Muscle of arm (tissue), 12 donors: Measurements from ENCODE around the gene SYT14. TPM values are rescaled to one million over a fixed set of nuclear protein-coding genes. Genes with fewer than 3 reads are reported as not detected.
"Not testable (repeated sequence)": the region's sequence is repeated elsewhere in the genome, so short reads cannot be mapped to it uniquely, and the experiment has no call there.

Experiments used
- DNase-seq: peaks from one replicate; pipeline ENCODE4 v3.0.0-alpha.2; 2013
- polyA plus RNA-seq, 12 donors: library from polyadenylated mRNA; unstranded; fragments of 120-200 nt; gene quantifications; one replicate each; pipeline ENCODE4 v1.2.1, GENCODE V29; 2013; ENCODE audit not compliant: insufficient read length in 12 of 12

The SYT14 gene
- polyA plus RNA-seq, 12 donors = 1.0 to 6.1 (median 1.6) TPM; not detected in 1

DNA sequence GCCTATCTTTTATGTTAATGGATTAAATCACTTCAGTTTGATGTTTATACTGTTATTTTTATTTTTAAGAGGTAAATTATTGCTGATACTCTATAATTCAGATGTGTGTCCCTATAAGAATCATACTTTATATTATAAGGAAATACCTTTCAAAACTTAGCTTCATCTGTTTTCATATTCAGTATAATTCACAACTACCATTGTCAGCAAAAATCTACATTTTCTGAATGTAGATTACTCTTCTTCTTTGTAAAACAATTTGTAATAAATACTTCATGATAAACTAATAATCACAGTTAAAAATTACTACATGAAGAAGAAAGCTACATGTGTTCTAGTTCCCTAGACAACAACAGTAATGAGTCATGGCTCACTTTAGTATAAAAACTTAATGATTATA, 179.2 kb downstream of the SYT14 start:
- DNase-seq = no peak

DNA sequence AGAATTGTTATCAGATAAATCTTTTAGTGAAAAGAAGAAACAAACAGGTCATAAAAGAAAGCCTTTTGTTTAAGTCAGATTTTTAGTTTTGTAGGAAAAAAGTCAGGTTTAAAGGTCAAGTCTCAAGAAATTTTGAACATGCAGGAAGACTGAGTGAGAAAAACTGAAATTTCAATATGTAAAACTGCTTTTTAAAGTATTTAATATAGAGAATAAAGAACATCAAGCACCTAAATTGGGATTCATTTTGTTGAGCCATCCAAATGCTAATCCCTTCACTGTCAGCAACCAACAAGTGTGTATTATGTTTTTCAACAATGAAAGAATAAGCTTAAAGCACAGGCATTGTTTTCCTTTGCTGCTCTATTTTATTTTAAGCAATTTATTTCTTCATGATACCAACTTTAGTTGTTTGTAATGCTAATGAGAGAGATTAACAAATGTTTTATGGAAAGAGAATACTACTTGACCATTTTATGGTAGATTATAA, 179.7 kb downstream of the SYT14 start:
- no peak for DNase-seq

DNA sequence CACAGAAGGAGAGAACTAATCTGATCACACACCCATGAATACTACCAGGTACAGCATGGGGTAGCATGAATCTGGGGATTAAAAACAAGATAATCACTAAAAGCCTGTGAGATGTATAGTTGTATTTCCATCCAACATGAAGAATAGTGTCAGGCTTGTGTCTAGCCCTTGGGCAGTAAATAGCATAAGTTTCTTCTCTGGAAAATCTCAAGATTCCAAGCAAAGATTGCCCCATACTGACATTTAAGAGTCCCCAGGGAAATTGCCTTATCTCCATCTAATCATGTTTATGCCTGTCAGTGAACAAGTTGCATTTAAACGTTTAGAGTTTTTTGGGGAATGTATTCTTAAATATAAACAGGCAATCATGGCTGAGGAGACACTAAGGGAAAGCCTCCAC, 185.4 kb downstream of the SYT14 start:
- DNase-seq = no peak

DNA sequence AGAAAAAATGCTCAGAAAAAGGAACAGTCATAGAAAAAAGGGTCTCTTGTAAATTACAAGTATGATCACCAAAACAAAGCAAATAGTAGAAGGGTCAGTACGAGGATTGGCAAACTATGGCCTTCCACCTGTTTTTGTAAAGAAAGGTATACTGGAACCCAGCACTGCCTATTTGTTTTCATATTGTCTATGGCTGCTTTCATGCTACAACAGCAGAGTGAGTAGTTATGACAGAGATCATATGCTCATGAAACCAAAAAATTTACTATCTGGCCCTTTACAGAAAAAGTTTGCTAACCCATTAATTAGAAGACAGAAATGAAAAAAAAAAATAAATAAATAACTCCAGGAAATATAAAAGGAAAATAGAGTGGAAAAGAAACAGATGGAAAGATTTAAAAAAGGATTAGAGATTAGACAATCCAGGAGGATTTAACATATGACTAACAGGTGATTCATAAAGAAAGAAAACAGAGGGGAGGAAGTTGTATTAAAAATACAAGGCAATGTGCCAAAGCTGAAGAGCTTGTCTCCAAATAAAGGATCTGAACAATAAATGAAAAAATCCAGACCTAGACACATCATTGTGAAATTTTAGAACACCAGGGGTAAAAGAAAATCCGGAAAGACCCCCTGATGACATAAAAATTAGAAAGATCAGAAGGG, 186.0 kb downstream of the SYT14 start:
- no peak for DNase-seq

- DNase-seq = no peak
Measured at GRCh38 chr1:210124736-210125135, 186.7 kb downstream of the SYT14 start.

- no peak for DNase-seq
Measured at GRCh38 chr1:210125143-210125542, 187.1 kb downstream of the SYT14 start.

DNA sequence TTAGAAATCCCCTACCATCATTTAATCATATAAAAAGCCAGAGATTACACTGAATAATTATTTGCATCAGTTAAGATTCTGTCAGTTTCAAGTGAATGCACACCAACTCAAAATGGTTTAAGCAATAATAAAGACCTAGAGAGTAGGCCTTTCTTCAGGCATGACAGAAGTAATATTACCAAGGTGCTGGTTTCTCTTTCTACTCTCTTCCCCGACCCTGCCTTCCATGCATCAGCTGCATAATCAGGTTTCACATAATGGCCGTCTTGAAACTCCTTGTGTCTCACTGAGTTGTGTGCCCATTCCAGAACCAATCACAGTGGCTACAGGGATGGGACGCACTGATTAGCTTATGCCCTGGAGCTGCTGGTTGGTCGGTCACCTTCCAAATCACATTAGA, 191.1 kb downstream of the SYT14 start:
- no peak for DNase-seq

- no peak for DNase-seq
Measured at GRCh38 chr1:210129759-210130158, 191.7 kb downstream of the SYT14 start.

DNA sequence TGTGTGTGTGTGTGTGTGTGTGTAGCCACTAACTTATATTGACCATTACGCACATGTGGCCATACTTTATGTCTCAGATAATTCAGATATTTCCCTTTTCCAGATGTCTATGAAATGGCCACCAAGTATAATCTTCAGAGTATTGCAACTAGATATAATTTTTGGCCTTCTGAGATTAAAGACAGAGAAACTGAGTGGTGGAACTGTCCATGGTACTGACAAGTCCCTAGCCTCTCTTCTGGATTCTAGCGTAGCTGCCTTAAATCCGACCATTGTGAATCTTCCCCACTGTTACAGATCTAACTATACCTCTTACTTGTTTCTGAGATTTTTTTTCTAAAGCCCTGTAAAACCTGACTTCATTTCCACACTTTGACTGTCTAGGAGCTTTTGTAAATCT, 194.6 kb downstream of the SYT14 start:
- DNase-seq = peak; percentile 44

- peak; percentile 65 for DNase-seq
Measured at GRCh38 chr1:210143465-210144062, 205.5 kb downstream of the SYT14 start.

GRCh38 chr1:210144736-210145135, 206.7 kb downstream of the SYT14 start:
- no peak for DNase-seq

DNA sequence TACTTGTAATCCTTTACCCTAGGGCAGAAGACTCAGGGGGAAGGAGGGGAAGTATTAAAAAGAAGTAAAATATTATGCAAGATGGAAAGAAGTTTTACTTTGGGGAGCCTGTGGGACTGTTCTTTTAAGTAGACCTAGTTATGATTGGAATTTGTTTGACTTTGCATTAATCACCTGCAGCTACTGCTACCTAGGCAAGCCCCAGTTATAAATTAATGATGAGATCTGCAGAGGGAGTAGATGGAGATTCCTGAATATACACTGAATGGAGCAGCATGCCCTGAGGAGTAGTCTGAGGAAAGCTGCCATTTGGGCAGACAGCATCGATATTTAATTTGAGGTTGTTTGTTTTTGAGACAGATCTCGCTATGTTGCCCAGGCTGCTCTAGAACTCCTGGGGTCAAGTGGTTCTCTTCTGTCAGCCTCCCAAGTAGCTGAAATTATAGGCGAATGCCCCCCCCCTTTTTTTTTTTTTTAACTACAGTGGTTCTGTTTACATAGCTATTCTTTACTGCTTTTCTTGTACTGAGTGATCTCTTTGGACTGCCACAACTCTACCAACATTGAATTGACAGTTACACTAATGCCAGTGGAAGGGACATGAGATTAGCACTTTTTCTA, 213.1 kb downstream of the SYT14 start:
- DNase-seq = no peak

GRCh38 chr1:210159211-210159610, 221.2 kb downstream of the SYT14 start:
- no peak for DNase-seq

DNA sequence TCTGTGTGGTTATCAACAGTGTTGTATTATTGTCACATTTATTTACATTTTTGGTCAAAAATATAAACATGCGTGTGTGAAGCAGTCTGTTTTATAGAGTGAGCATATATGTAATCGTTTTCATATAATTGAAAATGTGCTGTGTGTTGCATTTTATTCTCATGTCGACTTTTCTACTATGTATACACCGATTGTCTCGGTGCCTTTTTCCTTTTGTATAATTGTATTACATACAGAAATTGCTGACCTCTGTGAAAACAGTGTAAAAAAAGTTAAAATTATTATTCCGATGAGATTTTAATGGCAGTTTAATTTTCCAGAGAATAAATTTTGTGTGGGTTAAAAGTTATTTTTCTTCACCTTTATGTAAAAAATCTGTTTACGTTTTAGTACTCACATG, 232.2 kb downstream of the SYT14 start:
- no peak for DNase-seq

DNA sequence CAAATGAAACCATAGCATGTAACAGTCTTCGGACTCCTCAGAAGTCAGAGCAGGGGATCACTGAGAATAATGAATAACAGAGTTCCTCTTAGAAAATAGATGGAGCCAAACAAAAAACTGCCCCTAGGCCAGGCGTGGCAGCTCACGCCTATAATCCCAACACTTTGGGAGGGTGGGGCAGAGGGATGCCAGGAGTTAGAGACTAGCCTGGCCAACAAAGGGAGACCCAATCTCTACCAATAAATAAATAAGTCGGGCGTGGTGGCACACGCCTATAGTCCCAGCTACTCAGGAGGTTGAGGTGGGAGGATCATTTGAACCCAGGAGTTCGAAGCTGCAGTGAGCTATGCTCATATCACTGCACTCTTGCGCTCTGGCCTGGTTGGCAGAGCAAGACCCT, 236.1 kb downstream of the SYT14 start:
- DNase-seq = no peak

DNA sequence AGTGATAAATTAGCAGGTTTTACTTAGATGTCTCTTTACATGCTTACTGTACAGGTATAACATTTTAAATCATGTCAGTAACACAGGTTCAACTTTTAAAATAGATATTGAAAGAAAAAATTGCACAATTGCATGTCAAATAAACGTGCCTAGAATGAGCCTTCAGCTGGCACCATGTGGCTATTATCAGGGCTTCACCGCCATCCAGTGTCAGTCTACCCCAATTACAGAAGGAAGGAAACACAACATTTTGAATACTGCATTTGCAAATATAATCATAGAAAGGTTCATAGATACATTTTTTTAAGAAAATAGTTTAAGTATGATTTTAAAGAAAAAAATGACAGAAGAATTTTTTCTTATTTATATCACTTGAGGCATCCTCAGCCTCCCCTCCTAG, 247.0 kb downstream of the SYT14 start:
- DNase-seq = no peak

- DNase-seq = not testable (repeated sequence)
Measured at GRCh38 chr1:210187849-210188606, 250.0 kb downstream of the SYT14 start.

DNA sequence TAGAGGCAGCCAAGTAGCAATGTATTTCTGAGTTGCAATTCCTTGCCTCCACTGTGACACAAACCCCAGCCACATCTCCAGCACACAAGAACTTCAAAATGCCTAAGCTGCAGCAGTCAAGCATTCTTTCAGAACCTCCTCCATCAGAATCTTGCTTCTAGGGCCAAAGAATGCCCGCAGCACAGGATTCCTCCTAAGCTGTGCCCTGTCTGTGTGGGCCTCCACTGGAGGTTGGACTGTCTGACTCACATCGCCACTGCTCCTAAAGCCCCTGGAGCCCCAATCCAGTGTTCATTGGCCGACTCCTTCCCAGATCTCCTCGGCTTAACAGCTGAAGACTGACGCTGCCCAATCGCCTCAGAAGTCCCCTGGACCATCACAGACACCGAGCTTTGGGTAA, 251.4 kb downstream of the SYT14 start:
- no peak for DNase-seq

DNA sequence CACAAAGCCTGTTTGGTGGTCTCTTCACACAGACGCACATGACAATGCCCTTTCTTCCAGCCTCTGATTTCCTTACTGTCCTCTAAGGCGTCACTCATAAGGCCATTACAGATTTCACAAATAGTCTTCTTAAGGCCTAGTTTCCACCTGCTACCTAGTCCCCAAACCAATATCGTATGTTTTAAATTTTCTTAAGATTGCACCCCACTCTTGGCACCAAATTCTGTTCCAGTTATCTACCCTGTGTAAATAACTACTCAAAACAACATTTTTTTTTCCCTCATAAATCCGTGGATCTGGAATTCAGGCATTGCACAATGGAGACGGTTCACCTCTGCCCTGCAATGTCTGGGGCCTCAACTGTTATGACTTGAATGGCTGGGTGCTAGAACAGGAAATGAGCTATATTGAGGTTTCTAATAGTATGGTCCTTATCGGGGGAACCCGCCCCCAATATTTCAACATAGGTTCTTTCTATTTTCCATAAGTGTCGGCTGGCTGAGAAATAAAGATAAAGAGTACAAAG, 257.7 kb downstream of the SYT14 start:
- DNase-seq = no peak

GRCh38 chr1:210196266-210196665, 258.2 kb downstream of the SYT14 start:
- not testable (repeated sequence) for DNase-seq

DNA sequence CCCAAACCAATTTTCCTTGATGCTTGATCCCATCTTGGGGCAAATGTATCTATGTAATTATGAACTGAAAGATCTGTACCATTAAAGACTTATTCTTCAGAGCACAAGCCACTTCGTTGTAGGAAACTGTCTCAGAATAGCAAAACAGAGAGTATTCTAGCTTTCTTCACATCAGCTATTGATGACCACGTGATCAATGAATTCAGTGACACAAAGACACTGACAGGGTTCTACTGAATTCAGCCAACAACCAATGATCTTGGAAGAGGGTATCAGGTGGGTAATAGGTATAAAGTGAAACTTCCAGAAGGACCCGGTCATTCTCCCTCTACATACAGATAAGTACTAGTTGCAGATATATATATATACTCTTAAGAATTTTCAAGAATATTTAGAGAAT, 260.8 kb downstream of the SYT14 start:
- DNase-seq = no peak

- no peak for DNase-seq
Measured at GRCh38 chr1:210200124-210200736, 262.2 kb downstream of the SYT14 start.
